ENCODE data around the gene PRSS50.

Gene PRSS50

DNA sequence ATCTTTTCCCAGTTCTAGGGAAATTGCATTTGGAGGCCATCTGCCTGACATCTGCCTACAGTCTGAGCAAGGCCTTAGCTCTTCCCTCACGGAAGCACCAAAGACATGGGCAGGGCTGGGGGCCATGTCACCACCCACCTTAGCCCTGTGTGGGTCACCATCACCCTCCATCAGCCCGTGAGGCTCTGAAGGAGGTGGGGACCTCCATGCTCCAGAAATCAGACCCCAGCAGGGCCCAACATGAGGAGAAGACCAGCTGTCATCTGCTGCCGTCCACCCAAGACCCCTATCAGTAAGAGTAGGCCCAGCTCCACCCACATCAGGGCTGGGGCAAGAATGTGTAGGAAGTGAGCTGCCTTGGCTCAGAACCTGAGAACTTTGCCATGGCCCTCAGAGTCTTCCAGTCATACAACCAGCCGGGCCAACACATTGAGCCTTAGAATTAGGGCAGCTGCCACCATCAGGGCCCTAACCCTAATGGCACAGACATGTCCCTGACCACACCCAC is 14.6 kb downstream of the PRSS50 start:
- H3K4me3 ChIP-seq (replicated peaks; ENCODE audit: low read depth, low read length) = no peak overlapping the region
- TF ChIP-seq, protein P1, sequence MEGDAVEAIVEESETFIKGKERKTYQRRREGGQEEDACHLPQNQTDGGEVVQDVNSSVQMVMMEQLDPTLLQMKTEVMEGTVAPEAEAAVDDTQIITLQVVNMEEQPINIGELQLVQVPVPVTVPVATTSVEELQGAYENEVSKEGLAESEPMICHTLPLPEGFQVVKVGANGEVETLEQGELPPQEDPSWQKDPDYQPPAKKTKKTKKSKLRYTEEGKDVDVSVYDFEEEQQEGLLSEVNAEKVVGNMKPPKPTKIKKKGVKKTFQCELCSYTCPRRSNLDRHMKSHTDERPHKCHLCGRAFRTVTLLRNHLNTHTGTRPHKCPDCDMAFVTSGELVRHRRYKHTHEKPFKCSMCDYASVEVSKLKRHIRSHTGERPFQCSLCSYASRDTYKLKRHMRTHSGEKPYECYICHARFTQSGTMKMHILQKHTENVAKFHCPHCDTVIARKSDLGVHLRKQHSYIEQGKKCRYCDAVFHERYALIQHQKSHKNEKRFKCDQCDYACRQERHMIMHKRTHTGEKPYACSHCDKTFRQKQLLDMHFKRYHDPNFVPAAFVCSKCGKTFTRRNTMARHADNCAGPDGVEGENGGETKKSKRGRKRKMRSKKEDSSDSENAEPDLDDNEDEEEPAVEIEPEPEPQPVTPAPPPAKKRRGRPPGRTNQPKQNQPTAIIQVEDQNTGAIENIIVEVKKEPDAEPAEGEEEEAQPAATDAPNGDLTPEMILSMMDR (IDR thresholded peaks at IDR 0.05; ENCODE audit: low read depth, low read length, missing control alignments) = no peak

DNA sequence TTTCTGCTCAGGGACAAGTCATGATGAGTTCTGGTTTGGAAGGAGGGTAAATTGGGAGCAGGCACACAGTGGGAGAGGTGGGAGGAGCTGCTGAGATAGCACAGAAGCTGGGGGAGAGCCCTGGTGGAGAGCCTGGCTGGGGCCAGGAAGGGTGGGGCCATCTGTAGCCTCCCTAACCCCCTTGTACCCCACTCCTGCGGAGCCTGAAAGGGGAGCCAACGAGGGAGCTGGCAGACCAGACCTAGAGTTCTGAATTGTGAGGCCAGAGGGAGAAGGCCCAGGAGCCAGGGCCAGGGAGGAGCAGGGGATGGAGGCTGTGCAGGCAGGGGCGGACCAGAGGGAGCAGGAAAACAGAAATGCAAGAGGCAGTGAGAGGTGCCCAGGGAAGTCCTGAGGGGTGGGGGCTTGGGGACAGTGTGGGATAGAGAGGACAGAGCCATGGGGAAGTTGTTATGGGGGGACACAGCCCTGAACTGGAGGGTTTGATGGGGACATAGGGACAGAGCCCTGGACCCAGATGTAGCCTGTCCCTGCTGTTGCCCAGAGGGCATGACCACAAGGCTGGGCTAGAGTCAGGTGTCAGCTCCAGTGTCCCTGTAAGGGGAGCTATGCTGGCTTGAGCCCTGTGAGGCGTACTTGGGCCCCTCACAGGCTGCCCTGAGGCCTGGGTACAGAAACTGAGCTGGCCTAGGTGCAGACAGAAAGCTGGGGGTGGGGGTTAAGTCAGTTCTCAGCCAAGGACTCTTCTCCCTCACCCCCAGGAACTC is 15.2 kb downstream of the PRSS50 start:
- H3K4me3 ChIP-seq (replicated peaks; ENCODE audit: low read depth, low read length) = no peak overlapping the region
- TF ChIP-seq, protein P1 (IDR thresholded peaks at IDR 0.05; ENCODE audit: low read depth, low read length, missing control alignments) = no peak
- no peak for DNase-seq (ENCODE audit: extremely low read depth, low read depth)

More for the DNA sequence above, 14.6 kb downstream of the PRSS50 start:
- no peak for DNase-seq (ENCODE audit: extremely low read depth, low read depth)

DNA sequence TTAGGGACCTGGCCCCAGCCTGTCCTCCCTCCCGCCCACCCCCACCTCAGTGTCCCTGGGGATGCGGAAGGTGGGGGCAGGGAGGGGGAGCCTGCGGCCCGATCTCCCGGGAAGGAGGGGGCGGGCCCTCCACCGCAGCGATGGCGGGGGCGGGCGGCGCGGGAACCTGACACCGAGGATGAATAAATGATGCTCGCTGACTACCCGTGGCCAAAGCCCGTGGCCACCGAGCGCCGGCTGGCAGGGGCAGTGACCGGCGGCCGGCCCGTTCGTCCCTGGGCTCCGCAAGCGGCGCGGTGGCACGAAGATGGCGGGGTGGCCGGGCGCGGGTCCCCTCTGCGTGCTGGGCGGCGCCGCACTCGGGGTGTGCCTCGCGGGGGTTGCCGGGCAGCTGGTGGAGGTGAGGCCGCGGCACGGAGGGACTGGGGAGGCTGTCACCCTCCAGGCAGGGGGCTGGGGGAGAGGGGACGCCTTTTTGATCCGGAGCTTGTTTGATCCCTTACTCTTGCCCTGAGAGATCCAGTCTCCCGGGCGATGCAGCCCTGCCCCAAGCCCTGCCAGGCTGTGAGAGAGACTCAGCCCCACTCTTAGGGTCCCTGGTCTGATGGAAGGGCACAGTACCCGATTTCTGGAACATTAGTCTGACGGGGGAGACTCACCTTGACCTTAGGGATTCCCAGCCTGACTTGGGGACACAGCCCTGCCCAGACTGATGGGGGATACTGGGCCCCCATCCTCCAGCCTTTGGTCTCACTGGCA is 16.3 kb downstream of the PRSS50 start, which contains the start of gene TMIE:
Gene TMIE (plus strand): TSS at position 212 of the 759 bp plus-strand sequence. CDS start 96 bp downstream, at position 308.
- TF ChIP-seq, protein P1 (IDR thresholded peaks at IDR 0.05; ENCODE audit: low read depth, low read length, missing control alignments) = no peak
- 0 out of 2 replicates have a peak within 1 kb of the TSS, but pooled peaks have one; percentile 0 for H3K4me3 ChIP-seq (replicated peaks; ENCODE audit: low read depth, low read length)
- no peak for DNase-seq (ENCODE audit: extremely low read depth, low read depth)

DNA sequence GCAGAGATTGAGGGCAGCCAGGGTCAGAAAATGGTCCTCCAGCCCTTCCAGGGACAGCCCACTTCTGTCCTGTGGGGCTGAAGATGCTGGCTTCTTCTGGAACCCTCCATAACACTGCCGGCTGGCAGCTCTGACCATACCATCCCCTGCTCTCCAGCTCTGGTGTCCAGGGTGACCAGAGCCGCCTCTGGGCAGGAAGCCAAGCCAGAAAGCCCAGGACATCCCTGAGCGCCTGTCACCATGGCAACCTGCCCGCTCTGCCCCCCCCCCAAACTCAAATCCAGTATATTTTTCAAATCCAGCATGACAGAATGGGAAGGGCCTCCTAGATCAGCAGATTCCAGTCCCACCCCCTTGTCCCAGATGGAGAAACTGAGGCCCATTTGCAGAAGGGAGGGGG is 16.9 kb downstream of the PRSS50 start:
- DNase-seq (ENCODE audit: extremely low read depth, low read depth) = no peak
- no peak overlapping the region for H3K4me3 ChIP-seq (replicated peaks; ENCODE audit: low read depth, low read length)
- TF ChIP-seq, protein P1 (IDR thresholded peaks at IDR 0.05; ENCODE audit: low read depth, low read length, missing control alignments) = no peak

DNA sequence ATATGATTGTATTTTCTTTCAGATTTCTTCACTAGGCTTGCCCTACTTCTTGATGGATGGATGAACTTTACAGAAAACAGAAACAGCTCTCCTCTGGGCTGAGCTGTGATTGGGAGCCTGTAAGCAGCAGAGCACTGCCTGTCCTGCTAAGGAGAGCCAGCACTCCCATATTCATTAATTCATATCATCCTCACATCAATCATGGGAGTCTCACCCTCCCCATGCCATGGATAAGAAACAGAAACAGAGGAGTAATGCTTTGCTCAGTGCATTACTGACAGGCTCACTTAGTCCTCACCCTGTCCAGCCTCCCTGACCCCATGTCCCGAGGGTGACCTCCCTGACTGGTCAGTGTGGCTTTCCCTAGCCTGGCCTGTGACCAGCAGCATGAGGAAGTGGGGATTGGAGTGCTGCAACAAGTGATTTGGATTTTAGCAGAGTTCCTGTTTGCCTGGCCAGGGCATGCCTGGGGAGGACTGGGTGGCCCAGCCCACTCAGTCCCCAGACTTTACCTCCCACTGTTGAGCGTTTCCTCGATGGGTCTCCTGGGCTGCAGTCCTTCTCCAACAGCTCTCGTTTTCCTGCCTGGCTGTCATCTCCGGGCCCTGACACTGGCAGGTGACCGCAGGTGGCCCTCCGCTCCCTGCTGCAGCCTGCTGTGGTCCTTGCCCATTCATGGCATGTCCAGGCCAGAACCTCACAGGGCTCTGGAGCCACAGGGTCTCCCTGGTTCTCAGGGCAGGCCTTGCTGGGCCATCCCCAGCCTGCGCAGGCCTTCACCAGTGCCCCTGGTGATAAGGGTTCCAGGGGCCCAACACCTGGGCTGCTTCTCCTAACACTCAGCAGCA is 17.8 kb downstream of the PRSS50 start:
- no peak overlapping the region for H3K4me3 ChIP-seq (replicated peaks; ENCODE audit: low read depth, low read length)
- TF ChIP-seq, protein P1 (IDR thresholded peaks at IDR 0.05; ENCODE audit: low read depth, low read length, missing control alignments) = no peak
- no peak for DNase-seq (ENCODE audit: extremely low read depth, low read depth)

Data from HFF-Myc (cell line).